IPS DF 6.9 (cell line): Measurements from ENCODE around the gene DDX39B.

Experiments used
- DNase-seq: peaks from one replicate; pipeline ENCODE4 v3.0.0-alpha.2; 2013; ENCODE audit warnings: low read depth, low spot score
- H3K27ac ChIP-seq: one replicate; pipeline ENCODE4 v1.5.1; 2013; ENCODE audit warnings: low read length, control low read depth
- H3K27me3 ChIP-seq: 2 replicates; pipeline ENCODE4 v1.6.1; 2013; ENCODE audit warnings: mild to moderate bottlenecking, low read length; ENCODE audit not compliant: control insufficient read depth, insufficient read depth
- H3K36me3 ChIP-seq: 2 replicates; pipeline ENCODE4 v1.6.1; 2013; ENCODE audit warnings: low read length; ENCODE audit not compliant: control insufficient read depth, insufficient read depth
- H3K4me1 ChIP-seq: 2 replicates; pipeline ENCODE4 v1.6.1; 2013; ENCODE audit warnings: low read length; ENCODE audit not compliant: control insufficient read depth, insufficient read depth
- H3K4me3 ChIP-seq: 2 replicates; pipeline ENCODE4 v1.5.1; 2013; ENCODE audit warnings: mild to moderate bottlenecking, low read length
- H3K9me3 ChIP-seq: 2 replicates; pipeline ENCODE4 v1.6.1; 2013; ENCODE audit warnings: low read length, inconsistent platforms; ENCODE audit not compliant: control insufficient read depth, insufficient read depth
- WGBS: extraction: QIAGEN DNeasy Blood & Tissue Kit; methylation state at CpG from one replicate; pipeline ENCODE4 v1.1.7; 2013; ENCODE audit warnings: mixed read lengths, missing lambda C conversion rate; ENCODE audit not compliant: insufficient read length, insufficient coverage; 5-methylcytosine and 5-hydroxymethylcytosine counted together

Gene DDX39B

GRCh38 chr6:31574106-31575061 lies 32.6 kb upstream of the DDX39B start:
- no CpG with 5 or more reads among the region's 14 CpGs for WGBS
- Histone ChIP-seq H3K4me3 (no peak overlapping the region), H3K27ac (no peak overlapping the region), H3K9me3 (no peaks in the 10 kb centered on the region), H3K27me3 (no peaks in the 10 kb centered on the region), H3K4me1 (no peaks in the 10 kb centered on the region; the same call in 1 of the 2 replicates), H3K36me3 (no peaks in the 10 kb centered on the region)
- DNase-seq: no peak

GRCh38 chr6:31573239-31574105 lies 31.7 kb upstream of the DDX39B start:
- Histone ChIP-seq H3K4me1 (no peaks in the 10 kb centered on the region), H3K4me3 (no peak overlapping the region), H3K9me3 (no peaks in the 10 kb centered on the region), H3K36me3 (no peaks in the 10 kb centered on the region), H3K27me3 (no peaks in the 10 kb centered on the region), H3K27ac (no peak overlapping the region)
- DNase-seq: no peak
- WGBS: no CpG with 5 or more reads among the region's 9 CpGs

- H3K4me1 ChIP-seq: 0 out of 2 replicates have a peak, but pooled peaks cover 1% of the 10 kb centered on the region
- no peaks in the 10 kb centered on the region for H3K9me3 ChIP-seq
- no peaks in the 10 kb centered on the region for H3K36me3 ChIP-seq
- H3K27ac ChIP-seq: no peak within 1 kb of the TSS
- no peak for DNase-seq
- no CpG with 5 or more reads among the region's 27 CpGs for WGBS
- no peaks in the 10 kb centered on the region for H3K27me3 ChIP-seq
- H3K4me3 ChIP-seq: no peak within 1 kb of the TSS
Observed at GRCh38 chr6:31572041-31572911, 30.5 kb upstream of the DDX39B start, which contains the start of gene LTA. Gene LTA (plus strand): TSS chr6:31572289. CDS start chr6:31572743, 454 bp downstream.

- 0 out of 2 replicates have a peak, but pooled peaks cover 1% of the 10 kb centered on the region for H3K4me1 ChIP-seq
- no peak overlapping the region for H3K4me3 ChIP-seq
- H3K27me3 ChIP-seq: no peaks in the 10 kb centered on the region
- no peak overlapping the region for H3K27ac ChIP-seq
- no CpG with 5 or more reads among the region's 1 CpG for WGBS
- H3K36me3 ChIP-seq: no peaks in the 10 kb centered on the region
- H3K9me3 ChIP-seq: no peaks in the 10 kb centered on the region; the same call in 1 of the 2 replicates
- DNase-seq: no peak
Observed at GRCh38 chr6:31569861-31570536, 28.2 kb upstream of the DDX39B start.

GRCh38 chr6:31568537-31568961 lies 26.7 kb upstream of the DDX39B start:
- no peaks in the 10 kb centered on the region for H3K36me3 ChIP-seq
- no peak overlapping the region for H3K4me3 ChIP-seq
- H3K27me3 ChIP-seq: no peaks in the 10 kb centered on the region
- H3K4me1 ChIP-seq: 0 out of 2 replicates have a peak, but pooled peaks cover 1% of the 10 kb centered on the region
- no peaks in the 10 kb centered on the region; the same call in 1 of the 2 replicates for H3K9me3 ChIP-seq
- no CpG with 5 or more reads among the region's 3 CpGs for WGBS
- H3K27ac ChIP-seq: no peak overlapping the region
- no peak for DNase-seq

GRCh38 chr6:31567531-31568370 lies 25.9 kb upstream of the DDX39B start:
- H3K9me3 ChIP-seq: no peaks in the 10 kb centered on the region; the same call in 1 of the 2 replicates
- no peak overlapping the region for H3K27ac ChIP-seq
- no CpG with 5 or more reads among the region's 9 CpGs for WGBS
- no peak overlapping the region for H3K4me3 ChIP-seq
- 0 out of 2 replicates have a peak, but pooled peaks cover 1% of the 10 kb centered on the region for H3K4me1 ChIP-seq
- DNase-seq: no peak
- no peaks in the 10 kb centered on the region for H3K36me3 ChIP-seq
- H3K27me3 ChIP-seq: no peaks in the 10 kb centered on the region

- H3K27me3 ChIP-seq: no peaks in the 10 kb centered on the region
- DNase-seq: no peak
- H3K9me3 ChIP-seq: no peaks in the 10 kb centered on the region; the same call in 1 of the 2 replicates
- H3K36me3 ChIP-seq: peaks cover 2% of the 10 kb centered on the region; the same call in 1 of the 2 replicates
- H3K4me1 ChIP-seq: no peaks in the 10 kb centered on the region
- no peak overlapping the region for H3K27ac ChIP-seq
- no peak overlapping the region for H3K4me3 ChIP-seq
Observed at GRCh38 chr6:31560697-31561058, 18.9 kb upstream of the DDX39B start.

- H3K9me3 ChIP-seq: no peaks in the 10 kb centered on the region
- no peaks in the 10 kb centered on the region for H3K4me1 ChIP-seq
- DNase-seq: no peak
- no peak overlapping the region for H3K27ac ChIP-seq
- WGBS: no CpG with 5 or more reads among the region's 7 CpGs
- H3K4me3 ChIP-seq: no peak overlapping the region
- peaks cover 2% of the 10 kb centered on the region; the same call in 1 of the 2 replicates for H3K36me3 ChIP-seq
- H3K27me3 ChIP-seq: no peaks in the 10 kb centered on the region
Observed at GRCh38 chr6:31559958-31560696, 18.3 kb upstream of the DDX39B start.
